MCF 10A (cell line): ENCODE measurements around the gene ARHGEF10L. TPM values are rescaled to one million over a fixed set of nuclear protein-coding genes. Genes with fewer than 3 reads are reported as not detected.

Experiments
- BruUV-seq: library from RNA; stranded (reverse); fragments of 400-500 nt; replicated peaks from 2 replicates; lab custom pipeline; 2021; lab: Mats Ljungman, UMichigan
- CTCF ChIA-PET: fragments of 300-600 bp; sonication (Branson Sonifier 250); formaldehyde crosslinking; extraction: SDS; loops from one replicate; lab custom pipeline; 2021; ENCODE audit warnings: antibody characterized with exemption, inconsistent platforms; lab: Yijun Ruan, JAX
- POLR2A ChIA-PET: fragments of 300-600, 350-650 bp; sonication (Branson Sonifier 250); formaldehyde crosslinking; extraction: SDS; loops from one replicate; lab custom pipeline; 2020; ENCODE audit warnings: antibody characterized with exemption, inconsistent platforms; lab: Yijun Ruan, JAX
- DNase-seq: peaks from one replicate; pipeline ENCODE4 v3.0.0-alpha.2; 2018; ENCODE audit not compliant: unreplicated experiment
- H3K27ac Mint-ChIP-seq: one replicate; pipeline ENCODE4 v1.8.0; 2022; ENCODE audit warnings: mild to moderate bottlenecking, low read depth, mixed read lengths; ENCODE audit not compliant: unreplicated experiment
- H3K27me3 Mint-ChIP-seq: one replicate; pipeline ENCODE4 v1.8.0; 2022; ENCODE audit warnings: mixed read lengths; ENCODE audit not compliant: insufficient read depth, unreplicated experiment
- H3K36me3 Mint-ChIP-seq: one replicate; pipeline ENCODE4 v1.8.0; 2022; ENCODE audit warnings: mild to moderate bottlenecking, moderate library complexity, mixed read lengths; ENCODE audit not compliant: insufficient read depth, unreplicated experiment
- H3K4me1 Mint-ChIP-seq: one replicate; pipeline ENCODE4 v1.8.0; 2022; ENCODE audit warnings: mixed read lengths; ENCODE audit not compliant: insufficient read depth, unreplicated experiment
- H3K4me3 Mint-ChIP-seq: one replicate; pipeline ENCODE4 v1.8.0; 2022; ENCODE audit warnings: mild to moderate bottlenecking, moderate library complexity, mixed read lengths; ENCODE audit not compliant: unreplicated experiment
- H3K9me3 Mint-ChIP-seq: one replicate; pipeline ENCODE4 v1.8.0; 2022; ENCODE audit warnings: mixed read lengths; ENCODE audit not compliant: unreplicated experiment
- CTCF ChIP-seq: fragments of 200-600 bp; IDR thresholded peaks from one replicate; pipeline ENCODE4 v1.8.0; 2022; ENCODE audit warnings: antibody characterized with exemption, mild to moderate bottlenecking; ENCODE audit not compliant: unreplicated experiment
- intact Hi-C: fragments of 100-400 bp; cut with micrococcal nuclease; formaldehyde crosslinking; loops from 2 replicates; pipeline ENCODE4 v1.14.1; 2022
- total RNA-seq: library from RNA; stranded (reverse); gene quantifications from 2 replicates; pipeline ENCODE4 v1.2.3, GENCODE V29; 2022

ARHGEF10L gene
- total RNA-seq, 1 experiment from 2014 or later: 5.0 TPM

DNA sequence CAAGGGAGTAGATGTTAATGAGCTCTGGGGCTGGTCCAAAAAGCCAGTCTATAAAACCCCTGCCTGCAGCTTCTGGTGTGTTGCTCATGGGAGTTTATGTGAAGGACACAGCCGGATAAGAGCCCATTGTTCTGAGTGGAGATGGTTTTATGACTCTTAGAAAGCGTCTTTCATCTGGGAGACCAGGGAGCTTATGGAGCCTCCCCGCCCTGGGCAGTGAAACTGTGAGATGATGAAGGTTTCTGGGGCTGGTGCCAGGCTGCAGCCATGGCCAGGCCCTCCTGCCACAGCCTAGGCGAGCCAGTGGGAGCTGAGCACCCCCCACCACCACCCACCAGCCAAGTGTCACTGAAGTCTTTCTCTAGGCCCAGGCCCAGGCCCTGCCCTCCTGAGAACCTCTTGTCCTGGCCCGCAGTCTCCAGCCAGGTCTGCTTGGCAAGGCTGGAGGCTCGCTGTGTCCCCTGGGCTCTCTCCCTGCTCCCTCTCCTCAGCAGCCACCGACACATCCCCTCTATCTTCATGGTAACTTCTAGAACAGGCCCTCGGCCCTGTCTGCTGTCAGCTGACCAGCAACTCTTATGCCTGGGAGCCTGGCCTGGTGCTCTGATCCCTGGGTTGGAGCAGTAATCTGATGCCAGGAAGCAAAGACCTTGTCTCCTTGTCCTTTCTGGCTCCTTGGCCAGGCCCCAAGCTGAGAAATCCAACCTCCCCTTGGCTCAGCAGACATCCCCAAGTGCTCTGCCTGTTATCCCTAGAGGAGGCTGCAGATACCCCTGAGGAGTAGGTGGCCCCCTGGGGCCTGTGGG lies 7.6 kb upstream of the ARHGEF10L start:
- no peak for TF ChIP-seq CTCF
- no TSS peak for BruUV-seq
- intact Hi-C loops: no loop called here
- ChIA-PET CTCF (interaction anchor here (1.2 kb wide), 1 partner anchor 29 kb away, joined by 4 read pairs; no protein-coding TSS in a partner anchor), POLR2A (interaction anchor here (0.7 kb wide), 1 partner anchor 21 kb away, joined by 3 read pairs; no protein-coding TSS in a partner anchor)
- H3K27me3 Mint-ChIP-seq: no peaks in the 10 kb centered on the region
- no peak overlapping the region for H3K4me3 Mint-ChIP-seq
- H3K4me1 Mint-ChIP-seq: no peaks in the 10 kb centered on the region
- H3K9me3 Mint-ChIP-seq: no peaks in the 10 kb centered on the region
- DNase-seq: no peak
- H3K36me3 Mint-ChIP-seq: no peaks in the 10 kb centered on the region
- H3K27ac Mint-ChIP-seq: no peak overlapping the region

DNA sequence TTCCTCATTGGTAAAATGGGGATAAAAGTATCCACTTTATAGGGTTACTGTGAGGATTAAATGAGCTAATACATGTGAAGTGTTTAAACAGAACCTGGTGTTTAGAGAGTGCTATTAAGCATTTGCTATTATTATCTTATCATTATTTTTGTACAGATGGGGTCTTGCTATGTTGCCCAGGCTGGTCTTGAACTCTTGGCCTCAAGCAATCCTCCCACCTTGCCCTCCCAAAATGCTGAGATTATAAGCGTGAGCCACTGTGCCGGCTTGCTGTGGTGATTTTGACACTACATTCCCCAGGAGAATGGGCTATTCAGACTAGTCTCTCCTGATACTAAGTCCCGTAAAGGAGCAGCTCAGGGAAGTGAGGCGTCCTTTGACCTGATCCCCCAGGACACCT lies 6.3 kb upstream of the ARHGEF10L start:
- DNase-seq: no peak
- Mint-ChIP-seq H3K36me3 (no peaks in the 10 kb centered on the region), H3K4me3 (no peak overlapping the region), H3K9me3 (no peaks in the 10 kb centered on the region), H3K27ac (no peak overlapping the region), H3K4me1 (no peaks in the 10 kb centered on the region), H3K27me3 (no peaks in the 10 kb centered on the region)
- TF ChIP-seq CTCF: no peak
- CTCF ChIA-PET: interaction anchor here (0.6 to 0.7 kb wide), 3 partner anchors 25 to 78 kb away, joined by 3 read pairs; no protein-coding TSS in a partner anchor
- POLR2A ChIA-PET: no interaction called here
- no TSS peak for BruUV-seq
- intact Hi-C loops: no loop called here

DNA sequence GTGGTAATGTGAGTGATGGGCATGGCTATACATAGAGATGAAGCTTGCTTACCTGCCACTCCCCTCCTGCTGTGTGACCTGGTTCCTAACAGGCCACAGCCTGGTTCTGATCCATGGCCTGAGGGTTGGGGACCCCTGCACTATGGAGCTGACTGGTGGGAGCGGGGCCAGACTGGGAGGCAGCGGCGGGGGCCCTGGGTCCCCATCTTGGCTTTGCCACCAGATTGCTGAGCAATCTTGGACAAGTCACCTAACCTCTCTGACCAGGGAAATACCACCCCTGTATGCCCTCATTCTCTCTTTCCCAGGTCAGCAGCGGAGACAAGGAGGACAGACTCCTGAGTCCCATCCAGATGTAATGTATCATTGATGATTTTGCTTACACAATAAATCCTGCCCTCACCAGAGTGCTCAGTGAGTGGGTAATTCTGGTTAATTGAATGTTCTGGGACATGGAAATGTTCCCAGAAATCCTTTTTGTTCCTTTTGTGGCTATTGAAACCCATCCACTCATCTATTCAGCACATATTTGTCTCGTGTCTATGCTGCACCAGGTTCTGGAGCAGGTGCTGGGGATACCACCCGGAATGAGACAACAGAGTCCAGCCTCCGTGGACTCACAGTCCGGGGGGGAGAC lies 4.1 kb upstream of the ARHGEF10L start:
- ChIA-PET POLR2A (no interaction called here), CTCF (no interaction called here)
- intact Hi-C loops: no loop called here
- no peaks in the 10 kb centered on the region for H3K27me3 Mint-ChIP-seq
- DNase-seq: no peak
- H3K9me3 Mint-ChIP-seq: no peaks in the 10 kb centered on the region
- TF ChIP-seq CTCF: no peak
- no peaks in the 10 kb centered on the region for H3K4me1 Mint-ChIP-seq
- no peaks in the 10 kb centered on the region for H3K36me3 Mint-ChIP-seq
- no peak overlapping the region for H3K4me3 Mint-ChIP-seq
- no peak overlapping the region for H3K27ac Mint-ChIP-seq
- BruUV-seq: no TSS peak

DNA sequence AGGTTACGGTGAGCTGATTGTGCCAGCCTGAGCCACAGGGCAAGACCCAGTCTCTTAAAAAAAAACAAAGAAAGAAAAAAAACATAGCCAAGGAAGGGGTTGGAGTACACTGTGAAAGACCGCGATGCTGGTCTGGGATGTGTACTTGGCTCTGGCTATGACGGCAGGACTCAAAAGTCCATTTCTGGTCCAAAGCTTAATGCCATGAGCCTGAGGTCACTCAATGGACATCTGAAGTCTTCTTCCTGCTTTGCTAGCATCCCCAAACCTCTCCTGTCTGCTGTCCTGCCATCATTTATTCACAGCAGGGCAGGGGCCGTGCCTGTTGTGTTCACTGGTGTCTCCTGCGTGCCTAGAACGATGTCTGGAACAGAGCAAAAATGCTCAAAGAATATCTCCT lies 1.5 kb upstream of the ARHGEF10L start:
- Mint-ChIP-seq H3K36me3 (no peaks in the 10 kb centered on the region), H3K27ac (no peak overlapping the region), H3K27me3 (no peaks in the 10 kb centered on the region), H3K4me1 (peaks cover 5% of the 10 kb centered on the region), H3K4me3 (no peak overlapping the region), H3K9me3 (no peaks in the 10 kb centered on the region)
- BruUV-seq: no TSS peak
- TF ChIP-seq CTCF: no peak
- intact Hi-C loops: no loop called here
- CTCF ChIA-PET: interaction anchor here (0.6 to 1.1 kb wide), 2 partner anchors 43 to 100 kb away, joined by 3 to 4 read pairs; no protein-coding TSS in a partner anchor
- DNase-seq: no peak
- POLR2A ChIA-PET: no interaction called here
